H1 (cell line): Measurements from ENCODE around the gene BLTP2. TPM values are rescaled to one million over a fixed set of nuclear protein-coding genes. Genes with fewer than 3 reads are reported as not detected.

Experiments
- CTCF ChIA-PET: fragments of 300-600 bp; sonication (Branson Sonifier 250); formaldehyde crosslinking; loops from one replicate; lab custom pipeline; 2021; ENCODE audit not compliant: partially characterized antibody; lab: Charles Lee
- POLR2A ChIA-PET: fragments of 300-600 bp; sonication (Branson Sonifier 250); formaldehyde crosslinking; loops from one replicate; lab custom pipeline; 2021; ENCODE audit warnings: inconsistent platforms; ENCODE audit not compliant: partially characterized antibody; lab: Charles Lee
- DNase-seq, 2 experiments: peaks; one replicate each; pipeline versions ENCODE4 v3.0.0 to v3.0.0-alpha.2; 2010 to 2022; ENCODE audit warnings: low spot score in 2 of 2, low read depth in 1 of 2, mixed read lengths in 1 of 2
- FAIRE-seq: peaks from 2 replicates; lab custom pipeline; 2011; peaks lifted over from hg19 to GRCh38; lab: Jason Lieb, UNC
- H2AFZ ChIP-seq: 2 replicates; pipeline ENCODE4 v1.8.1; 2012; ENCODE audit warnings: low read length, inconsistent platforms
- H2AK5ac ChIP-seq: 2 replicates; pipeline ENCODE4 v1.6.1; 2013; ENCODE audit warnings: low read depth, low read length
- H2BK120ac ChIP-seq: replicated peaks from 2 replicates; pipeline ENCODE3; 2013; ENCODE audit warnings: low read depth, low read length, inconsistent platforms
- H2BK12ac ChIP-seq: 2 replicates; pipeline ENCODE4 v1.6.1; 2013; ENCODE audit warnings: low read depth, low read length
- H2BK15ac ChIP-seq: 2 replicates; pipeline ENCODE4 v1.6.1; 2013; ENCODE audit warnings: low read length
- H2BK20ac ChIP-seq: 2 replicates; pipeline ENCODE4 v1.6.1; 2013; ENCODE audit warnings: low read length
- H2BK5ac ChIP-seq: 2 replicates; pipeline ENCODE4 v1.6.1; 2013; ENCODE audit warnings: low read depth, low read length
- H3K14ac ChIP-seq: 2 replicates; pipeline ENCODE4 v1.6.1; 2013; ENCODE audit warnings: inconsistent platforms; ENCODE audit not compliant: insufficient read length
- H3K18ac ChIP-seq: 2 replicates; pipeline ENCODE4 v1.6.1; 2013; ENCODE audit warnings: low read length; ENCODE audit errors: extremely low read depth
- H3K23ac ChIP-seq: 2 replicates; pipeline ENCODE4 v1.6.1; 2013; ENCODE audit warnings: inconsistent platforms; ENCODE audit not compliant: insufficient read length
- H3K23me2 ChIP-seq: 2 replicates; pipeline ENCODE4 v1.6.1; 2013; ENCODE audit warnings: low read depth, low read length
- H3K27ac ChIP-seq: 2 replicates; pipeline ENCODE4 v1.6.1; 2011; ENCODE audit warnings: low read depth, low read length, inconsistent platforms
- H3K27me3 ChIP-seq, 4 experiments: replicated peaks in 1 of 4; 1 replicate in 1 of 4; 2 replicates in 3 of 4; pipeline versions ENCODE4 v1.6.1 to v1.8.1; 2011 to 2013; ENCODE audit warnings: low read length in 3 of 4, mild to moderate bottlenecking in 3 of 4, inconsistent platforms in 2 of 4, mixed read lengths in 2 of 4, moderate library complexity in 1 of 4; ENCODE audit not compliant: control insufficient read depth in 3 of 4, insufficient read depth in 3 of 4; ENCODE audit errors: extremely low read depth in 1 of 4
- H3K36me3 ChIP-seq, 4 experiments: 2 replicates each; pipeline versions ENCODE4 v1.6.1 to v1.8.1; 2011 to 2013; ENCODE audit warnings: mild to moderate bottlenecking in 4 of 4, low read length in 3 of 4, moderate library complexity in 2 of 4, control low read depth in 1 of 4, inconsistent platforms in 1 of 4; ENCODE audit not compliant: insufficient read depth in 4 of 4, control insufficient read depth in 2 of 4
- H3K4ac ChIP-seq: replicated peaks from 2 replicates; pipeline ENCODE3; 2013; ENCODE audit warnings: low read length, low read depth, mixed read lengths, inconsistent platforms; ENCODE audit not compliant: insufficient read length
- H3K4me1 ChIP-seq, 4 experiments: replicated peaks in 1 of 4; 1 replicate in 1 of 4; 2 replicates in 3 of 4; pipeline versions ENCODE4 v1.6.1 to v1.8.1; 2011 to 2013; ENCODE audit warnings: low read length in 3 of 4, inconsistent platforms in 2 of 4, mixed read lengths in 1 of 4; ENCODE audit not compliant: insufficient read depth in 4 of 4, control insufficient read depth in 3 of 4
- H3K4me2 ChIP-seq, 2 experiments: 2 replicates each; pipeline versions ENCODE4 v1.6.1 to v1.8.1; 2011 to 2013; ENCODE audit warnings: low read depth in 2 of 2, low read length in 2 of 2, control low read depth in 1 of 2, inconsistent platforms in 1 of 2, mild to moderate bottlenecking in 1 of 2; ENCODE audit not compliant: insufficient read depth in 1 of 2
- H3K4me3 ChIP-seq, 4 experiments: fragments of 200-600, 300-600 bp in 1 of 4; sonication (generic), shearing (Covaris generic), sonication (Bioruptor Twin) in 1 of 4; 2 replicates each; pipeline versions ENCODE4 v1.5.1 to v1.8.1; 2011 to 2016; ENCODE audit warnings: low read length in 4 of 4, low read depth in 3 of 4, control low read depth in 2 of 4, inconsistent platforms in 2 of 4, mild to moderate bottlenecking in 2 of 4, mixed read lengths in 1 of 4, moderate library complexity in 1 of 4; ENCODE audit not compliant: insufficient read depth in 2 of 4; ENCODE audit errors: extremely low read depth in 1 of 4
- H3K56ac ChIP-seq: replicated peaks from 2 replicates; pipeline ENCODE3; 2013; ENCODE audit warnings: low read depth, mild to moderate bottlenecking, mixed read lengths, low read length, inconsistent platforms; ENCODE audit not compliant: insufficient read length
- H3K79me1 ChIP-seq: 2 replicates; pipeline ENCODE4 v1.6.1; 2013; ENCODE audit warnings: low read depth, low read length, control low read depth
- H3K79me2 ChIP-seq, 2 experiments: 2 replicates each; pipeline versions ENCODE4 v1.6.1 to v1.8.1; 2012 to 2013; ENCODE audit warnings: low read length in 2 of 2, mild to moderate bottlenecking in 2 of 2, inconsistent platforms in 1 of 2; ENCODE audit not compliant: insufficient read depth in 2 of 2, control insufficient read depth in 1 of 2
- H3K9ac ChIP-seq, 4 experiments: replicated peaks in 1 of 4; 1 replicate in 1 of 4; 2 replicates in 3 of 4; pipeline versions ENCODE4 v1.6.1 to v1.8.1; 2011 to 2013; ENCODE audit warnings: low read depth in 3 of 4, low read length in 3 of 4, control low read depth in 2 of 4, mild to moderate bottlenecking in 2 of 4, moderate library complexity in 2 of 4, inconsistent platforms in 1 of 4; ENCODE audit errors: extremely low read depth in 1 of 4
- H3K9me3 ChIP-seq, 2 experiments: 2 replicates each; pipeline versions ENCODE4 v1.6.1 to v1.8.1; 2012 to 2013; ENCODE audit warnings: mild to moderate bottlenecking in 2 of 2, moderate library complexity in 2 of 2, control low read depth in 1 of 2, inconsistent platforms in 1 of 2, low read depth in 1 of 2, low read length in 1 of 2, mixed read lengths in 1 of 2; ENCODE audit not compliant: insufficient read depth in 2 of 2
- H4K20me1 ChIP-seq, 2 experiments: replicated peaks in 1 of 2; 2 replicates each; pipeline versions ENCODE3 to v1.8.1; 2011 to 2013; ENCODE audit warnings: inconsistent platforms in 2 of 2, low read length in 2 of 2, mild to moderate bottlenecking in 1 of 2; ENCODE audit not compliant: insufficient read depth in 2 of 2, control insufficient read depth in 1 of 2
- H4K5ac ChIP-seq: 2 replicates; pipeline ENCODE4 v1.6.1; 2013; ENCODE audit warnings: low read length, low read depth, mixed read lengths, inconsistent platforms; ENCODE audit not compliant: insufficient read length
- H4K8ac ChIP-seq: 2 replicates; pipeline ENCODE4 v1.8.0; 2013; ENCODE audit warnings: mild to moderate bottlenecking, moderate library complexity, low read length, inconsistent platforms; ENCODE audit not compliant: insufficient read depth; ENCODE audit errors: extremely low read depth
- H4K91ac ChIP-seq: replicated peaks from 2 replicates; pipeline ENCODE3; 2013; ENCODE audit warnings: low read length, mixed read lengths, inconsistent platforms; ENCODE audit not compliant: insufficient read length
- CREB1 ChIP-seq: IDR thresholded peaks from 2 replicates; pipeline ENCODE4 v1.6.1; 2012; ENCODE audit warnings: inconsistent platforms
- CTCF ChIP-seq, 3 experiments: IDR thresholded peaks; 1 replicate in 2 of 3; 2 replicates in 1 of 3; pipeline versions ENCODE4 v1.5.1 to v1.6.1; 2011; ENCODE audit warnings: low read length in 3 of 3, mild to moderate bottlenecking in 3 of 3, inconsistent platforms in 2 of 3, low read depth in 1 of 3, moderate library complexity in 1 of 3; ENCODE audit not compliant: insufficient read depth in 1 of 3; ENCODE audit errors: control extremely low read depth in 1 of 3
- FOSL1 ChIP-seq: IDR thresholded peaks from 2 replicates; pipeline ENCODE4 v1.6.1; 2011; ENCODE audit warnings: mild to moderate bottlenecking, low read depth, low read length, moderate library complexity; ENCODE audit not compliant: insufficient read depth
- RAD21 ChIP-seq, 2 experiments: IDR thresholded peaks in 1 of 2; conservative IDR thresholded peaks in 1 of 2; 2 replicates each; pipeline ENCODE4 v1.6.1; 2011; ENCODE audit warnings: low read depth in 2 of 2, low read length in 2 of 2, improper control_type of control experiment in 1 of 2, inconsistent platforms in 1 of 2, mild to moderate bottlenecking in 1 of 2, moderate library complexity in 1 of 2
- WGBS, 2 experiments: shearing (Covaris generic) in 1 of 2; methylation state at CpG; one replicate each; pipeline versions ENCODE4 v1.1.6 to v1.1.7; 2013 to 2015; ENCODE audit warnings: low lambda C conversion rate in 2 of 2, mixed read lengths in 2 of 2, inconsistent platforms in 1 of 2, low coverage in 1 of 2, missing lambda C conversion rate in 1 of 2; ENCODE audit not compliant: insufficient replicate concordance in 2 of 2, insufficient coverage in 1 of 2, insufficient read length in 1 of 2; ENCODE audit errors: extremely low coverage in 1 of 2, missing lambda C conversion rate in 1 of 2; 5-methylcytosine and 5-hydroxymethylcytosine counted together
- polyA plus RNA-seq, 7 experiments: library from polyadenylated mRNA; depleted of rRNA in 3 of 7; stranded (reverse) in 5 of 7; unstranded in 2 of 7; fragments of >200 nt in 5 of 7; fragments of 200-250 nt in 2 of 7; gene quantifications; 1 replicate in 5 of 7; 2 replicates in 1 of 7; 4 replicates in 1 of 7; pipeline versions ENCODE4 v1.2.1 to v1.2.3, GENCODE V29; 2011 to 2013; ENCODE audit warnings: missing spikeins in 2 of 7, mixed read lengths in 2 of 7
- total RNA-seq: library from RNA; stranded (reverse); fragmentation: NEBNext Ultra II Directional; extraction: Animal tissue kit (Norgen Biotek cat#: 25700); gene quantifications from 2 replicates; pipeline ENCODE4 v1.2.1, GENCODE V29; 2021

Gene BLTP2
- total and polyA plus RNA-seq, 2 of the 8 experiments (the other 6 are each of a cell fraction or from before 2014, with no cell fraction given), result 80.9 to 140 TPM

GRCh38 chr17:28675980-28676379 lies 31.0 kb upstream of the BLTP2 start:
- DNase-seq, result no peak
- H2BK5ac ChIP-seq, result no peak overlapping the region

More at GRCh38 chr17:28675980-28676379, 31.0 kb upstream of the BLTP2 start:
- H3K9me3 ChIP-seq, result no peaks in the 10 kb centered on the region
- no peaks in the 10 kb centered on the region for H3K27me3 ChIP-seq
- H4K5ac ChIP-seq, result no peak overlapping the region
- H3K4ac ChIP-seq, result no peak overlapping the region
- no peak overlapping the region for H2BK15ac ChIP-seq
- ChIA-PET CTCF (interaction anchor here (0.8 to 5.3 kb wide), 14 partner anchors 10 to 196 kb away, joined by 3 to 54 read pairs (median 4); partner anchors contain the start of gene BLTP2), POLR2A (interaction anchor here (0.9 to 6.5 kb wide), 10 partner anchors 13 to 99 kb away, joined by 3 to 35 read pairs (median 7); partner anchors contain the start of genes ALDOC, SDF2 and SUPT6H)
- FAIRE-seq, result no peak
- no peak overlapping the region for H3K23ac ChIP-seq
- H4K91ac ChIP-seq, result no peak overlapping the region
- H2BK120ac ChIP-seq, result no peak overlapping the region
- H3K36me3 ChIP-seq, result peaks cover 48 to 86% (median 79%) of the 10 kb centered on the region in 4 experiments
- no peak overlapping the region for H2AK5ac ChIP-seq
- H3K4me2 ChIP-seq, result no peak overlapping the region
- no peak overlapping the region for H3K14ac ChIP-seq
- H3K4me3 ChIP-seq, result no peak overlapping the region
- H2AFZ ChIP-seq, result no peak overlapping the region
- no peaks in the 10 kb centered on the region for H3K4me1 ChIP-seq
- H3K79me2 ChIP-seq, result no peaks in the 10 kb centered on the region
- H3K79me1 ChIP-seq, result no peaks in the 10 kb centered on the region
- H3K9ac ChIP-seq, result no peak overlapping the region
- no peak overlapping the region for H3K27ac ChIP-seq
- H2BK20ac ChIP-seq, result no peak overlapping the region
- no peaks in the 10 kb centered on the region for H3K23me2 ChIP-seq
- no peak overlapping the region for H3K56ac ChIP-seq
- peaks cover 0 to 2% of the 10 kb centered on the region in 2 experiments for H4K20me1 ChIP-seq
- TF ChIP-seq CTCF (IDR thresholded peaks at IDR 0.05; ENCODE audit: control extremely low read depth in 1 of 3, insufficient read depth in 1 of 3, low read depth in 1 of 3, low read length in 3 of 3) (peak; percentile 34 to 38 (median 35)), CREB1 (no peak), FOSL1 (no peak), RAD21 (IDR thresholded peaks at IDR 0.05 in 1 of 2, conservative IDR thresholded peaks at IDR 0.05 in 1 of 2; ENCODE audit: low read depth in 2 of 2, low read length in 2 of 2) (peak; percentile 21 to 43; a peak in 3 of 4 replicates)
- 91% methylated on average over 7 of the region's 7 CpGs; no CpG with 5 or more reads in 1 of the 2 experiments for WGBS, 2 experiments
- H3K18ac ChIP-seq, result no peak overlapping the region
- H4K8ac ChIP-seq, result peak overlapping the region; percentile 16; the same call in 1 of the 2 replicates
- H2BK12ac ChIP-seq, result no peak overlapping the region
